Stimulated activated CD8-positive, alpha-beta memory T cell treated with anti-CD3 and anti-CD28 coated beads, Interleukin-15, amount 100 ng/mL, for 48 hours (primary cell): ENCODE data around the gene ABL1.
"Not testable (repeated sequence)": the region's sequence is repeated elsewhere in the genome, so short reads cannot be mapped to it uniquely, and the experiment has no call there.

Experiments
- DNase-seq, 2 donors: peaks; one replicate each; pipeline ENCODE4 v3.0.0-alpha.2; 2020; ENCODE audit warnings: low read depth in 2 of 2

Gene ABL1

GRCh38 chr9:130903194-130904069 lies 68.4 kb downstream of the ABL1 start:
- no peak for DNase-seq

GRCh38 chr9:130904070-130905044 lies 69.3 kb downstream of the ABL1 start:
- DNase-seq = no peak

- DNase-seq = no peak
These were observed 70.3 kb downstream of the ABL1 start for GRCh38 chr9:130905125-130905901.

GRCh38 chr9:130905902-130906734 lies 71.1 kb downstream of the ABL1 start:
- DNase-seq = no peak

GRCh38 chr9:130906735-130907416 lies 71.8 kb downstream of the ABL1 start:
- no peak for DNase-seq

GRCh38 chr9:130908146-130908877 lies 73.3 kb downstream of the ABL1 start:
- no peak for DNase-seq

- DNase-seq = no peak
These were observed 73.9 kb downstream of the ABL1 start for GRCh38 chr9:130908878-130909355.

GRCh38 chr9:130910041-130910440 lies 75.0 kb downstream of the ABL1 start:
- DNase-seq = not testable (repeated sequence)

- not testable (repeated sequence) for DNase-seq
These were observed 75.6 kb downstream of the ABL1 start for GRCh38 chr9:130910670-130911069.

- no peak for DNase-seq
These were observed 76.4 kb downstream of the ABL1 start for GRCh38 chr9:130911254-130912049.

- no peak for DNase-seq
These were observed 78.0 kb downstream of the ABL1 start for GRCh38 chr9:130912932-130913598.

GRCh38 chr9:130913599-130914416 lies 78.8 kb downstream of the ABL1 start:
- DNase-seq = no peak

GRCh38 chr9:130914417-130915095 lies 79.5 kb downstream of the ABL1 start:
- no peak for DNase-seq

GRCh38 chr9:130915096-130915447 lies 80.0 kb downstream of the ABL1 start:
- no peak for DNase-seq

GRCh38 chr9:130917168-130917960 lies 82.3 kb downstream of the ABL1 start:
- DNase-seq = no peak
